ENCODE results near the gene P2RX4. TPM values are rescaled to one million over a fixed set of nuclear protein-coding genes. Genes with fewer than 3 reads are reported as not detected.

P2RX4 gene
- polyA plus RNA-seq, 1 donor (not counting 4 experiments of a cell fraction or from before 2014, with no cell fraction given): 5.1 TPM

- TF ChIP-seq EZH2 (IDR thresholded peaks at IDR 0.05; ENCODE audit: low read length): no peak
- TF ChIP-seq, protein P1, sequence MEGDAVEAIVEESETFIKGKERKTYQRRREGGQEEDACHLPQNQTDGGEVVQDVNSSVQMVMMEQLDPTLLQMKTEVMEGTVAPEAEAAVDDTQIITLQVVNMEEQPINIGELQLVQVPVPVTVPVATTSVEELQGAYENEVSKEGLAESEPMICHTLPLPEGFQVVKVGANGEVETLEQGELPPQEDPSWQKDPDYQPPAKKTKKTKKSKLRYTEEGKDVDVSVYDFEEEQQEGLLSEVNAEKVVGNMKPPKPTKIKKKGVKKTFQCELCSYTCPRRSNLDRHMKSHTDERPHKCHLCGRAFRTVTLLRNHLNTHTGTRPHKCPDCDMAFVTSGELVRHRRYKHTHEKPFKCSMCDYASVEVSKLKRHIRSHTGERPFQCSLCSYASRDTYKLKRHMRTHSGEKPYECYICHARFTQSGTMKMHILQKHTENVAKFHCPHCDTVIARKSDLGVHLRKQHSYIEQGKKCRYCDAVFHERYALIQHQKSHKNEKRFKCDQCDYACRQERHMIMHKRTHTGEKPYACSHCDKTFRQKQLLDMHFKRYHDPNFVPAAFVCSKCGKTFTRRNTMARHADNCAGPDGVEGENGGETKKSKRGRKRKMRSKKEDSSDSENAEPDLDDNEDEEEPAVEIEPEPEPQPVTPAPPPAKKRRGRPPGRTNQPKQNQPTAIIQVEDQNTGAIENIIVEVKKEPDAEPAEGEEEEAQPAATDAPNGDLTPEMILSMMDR (optimal IDR thresholded peaks at IDR 0.05 in 1 of 3, IDR thresholded peaks at IDR 0.05 in 1 of 3, conservative IDR thresholded peaks at IDR 0.05 in 1 of 3; ENCODE audit: extremely low read depth in 1 of 3, insufficient read depth in 2 of 3, low read length in 3 of 3): no peak
- Histone ChIP-seq H2AFZ (ENCODE audit: control insufficient read depth, low read length) (no peak overlapping the region), H3K9ac (ENCODE audit: control insufficient read depth, extremely low read depth, insufficient read depth, low read length) (no peak overlapping the region), H4K20me1 (ENCODE audit: control insufficient read depth, extremely low read depth, insufficient read depth, low read length) (no peaks in the 10 kb centered on the region), H3K4me1 (ENCODE audit: control insufficient read depth, extremely low read depth, insufficient read depth, low read length) (peaks cover 11% of the 10 kb centered on the region), H3K27ac (ENCODE audit: control insufficient read depth, insufficient read depth, low read length) (no peak overlapping the region), H3K36me3 (ENCODE audit: control insufficient read depth in 2 of 2, extremely low read depth in 1 of 2, insufficient read depth in 2 of 2, low read length in 2 of 2) (peaks cover 0 to 3% of the 10 kb centered on the region in 2 experiments), H3K4me3 (ENCODE audit: control insufficient read depth in 2 of 3, extremely low read depth in 1 of 3, insufficient read depth in 2 of 3, low read depth in 1 of 3, low read length in 3 of 3) (no peak overlapping the region), H3K9me1 (ENCODE audit: control insufficient read depth, extremely low read depth, insufficient read depth, low read length) (no peaks in the 10 kb centered on the region), H3K27me3 (ENCODE audit: control insufficient read depth, extremely low read depth, insufficient read depth, low read length) (no peaks in the 10 kb centered on the region), H3K79me2 (ENCODE audit: control insufficient read depth, insufficient read depth, low read length) (no peaks in the 10 kb centered on the region), H3K9me3 (ENCODE audit: control insufficient read depth, low read depth, low read length) (no peaks in the 10 kb centered on the region), H3K4me2 (ENCODE audit: control insufficient read depth, extremely low read depth, insufficient read depth, low read depth, low read length) (no peak overlapping the region)
- DNase-seq (ENCODE audit: low read depth, low spot score): no peak
- dilution Hi-C loops (cut with MboI; ENCODE audit: extremely low pct_ligation_motif_present, low sequenced_read_pairs): no loop called here
- FAIRE-seq: no peak
These were observed 7.1 kb downstream of the P2RX4 start for GRCh38 chr12:121217063-121217462.

- dilution Hi-C loops (cut with MboI; ENCODE audit: extremely low pct_ligation_motif_present, low sequenced_read_pairs): no loop called here
These were observed 7.8 kb downstream of the P2RX4 start for GRCh38 chr12:121217761-121218160.

More at GRCh38 chr12:121217761-121218160, 7.8 kb downstream of the P2RX4 start:
- FAIRE-seq: no peak
- DNase-seq (ENCODE audit: low read depth, low spot score): no peak
- H3K27ac ChIP-seq (ENCODE audit: control insufficient read depth, insufficient read depth, low read length): no peak overlapping the region
- TF ChIP-seq, protein P1 (optimal IDR thresholded peaks at IDR 0.05 in 1 of 3, IDR thresholded peaks at IDR 0.05 in 1 of 3, conservative IDR thresholded peaks at IDR 0.05 in 1 of 3; ENCODE audit: extremely low read depth in 1 of 3, insufficient read depth in 2 of 3, low read length in 3 of 3): no peak
- no peak for TF ChIP-seq EZH2 (IDR thresholded peaks at IDR 0.05; ENCODE audit: low read length)
- H4K20me1 ChIP-seq (ENCODE audit: control insufficient read depth, extremely low read depth, insufficient read depth, low read length): no peaks in the 10 kb centered on the region
- peaks cover 0 to 3% of the 10 kb centered on the region in 2 experiments for H3K36me3 ChIP-seq (ENCODE audit: control insufficient read depth in 2 of 2, extremely low read depth in 1 of 2, insufficient read depth in 2 of 2, low read length in 2 of 2)
- no peaks in the 10 kb centered on the region for H3K27me3 ChIP-seq (ENCODE audit: control insufficient read depth, extremely low read depth, insufficient read depth, low read length)
- H3K4me1 ChIP-seq (ENCODE audit: control insufficient read depth, extremely low read depth, insufficient read depth, low read length): peaks cover 11% of the 10 kb centered on the region
- no peak overlapping the region for H3K4me3 ChIP-seq (ENCODE audit: control insufficient read depth in 2 of 3, extremely low read depth in 1 of 3, insufficient read depth in 2 of 3, low read depth in 1 of 3, low read length in 3 of 3)
- no peak overlapping the region for H3K9ac ChIP-seq (ENCODE audit: control insufficient read depth, extremely low read depth, insufficient read depth, low read length)
- no peaks in the 10 kb centered on the region for H3K9me1 ChIP-seq (ENCODE audit: control insufficient read depth, extremely low read depth, insufficient read depth, low read length)
- no peaks in the 10 kb centered on the region for H3K9me3 ChIP-seq (ENCODE audit: control insufficient read depth, low read depth, low read length)
- no peak overlapping the region for H2AFZ ChIP-seq (ENCODE audit: control insufficient read depth, low read length)
- no peaks in the 10 kb centered on the region for H3K79me2 ChIP-seq (ENCODE audit: control insufficient read depth, insufficient read depth, low read length)
- no peak overlapping the region for H3K4me2 ChIP-seq (ENCODE audit: control insufficient read depth, extremely low read depth, insufficient read depth, low read depth, low read length)

Data from keratinocyte (primary cell).